Esophagus muscularis mucosa (tissue), 4 donors: Measurements from ENCODE around the gene ETF1.
A peak's percentile ranks its signal among the peaks of the same experiment; 100 is the strongest.

ENCODE experiments used
- EP300 ChIP-seq: sonication (generic); formaldehyde crosslinking; IDR thresholded peaks from one replicate; pipeline ENCODE4 v1.6.1; 2017; ENCODE audit warnings: antibody characterized with exemption
- POLR2AphosphoS5 ChIP-seq, 2 donors: sonication (generic); formaldehyde crosslinking; IDR thresholded peaks; one replicate each; pipeline ENCODE4 v1.6.1; 2017; ENCODE audit warnings: antibody characterized with exemption in 2 of 2
- TF ChIP-seq, protein P1 (sequence below), 3 experiments: fragments of 200-600 bp in 2 of 3; fragments of 450-650 bp in 1 of 3; sonication (generic) in 2 of 3; IDR thresholded peaks; one replicate each; pipeline ENCODE4 v1.5.1; 2017 to 2019; ENCODE audit warnings: antibody characterized with exemption in 3 of 3, mild to moderate bottlenecking in 2 of 3, moderate library complexity in 1 of 3

DNA sequence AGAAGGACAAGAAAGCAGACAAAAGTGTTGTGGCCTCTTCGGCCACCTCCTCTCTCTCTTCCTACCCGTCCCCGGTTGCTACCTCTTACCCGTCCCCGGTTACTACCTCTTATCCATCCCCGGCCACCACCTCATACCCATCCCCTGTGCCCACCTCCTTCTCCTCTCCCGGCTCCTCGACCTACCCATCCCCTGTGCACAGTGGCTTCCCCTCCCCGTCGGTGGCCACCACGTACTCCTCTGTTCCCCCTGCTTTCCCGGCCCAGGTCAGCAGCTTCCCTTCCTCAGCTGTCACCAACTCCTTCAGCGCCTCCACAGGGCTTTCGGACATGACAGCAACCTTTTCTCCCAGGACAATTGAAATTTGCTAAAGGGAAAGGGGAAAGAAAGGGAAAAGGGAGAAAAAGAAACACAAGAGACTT, 75.3 kb downstream of the ETF1 start:
- TF ChIP-seq POLR2AphosphoS5 (IDR thresholded peaks at IDR 0.05): peak in 1 of 2 donors; percentile 76
- TF ChIP-seq, protein P1, sequence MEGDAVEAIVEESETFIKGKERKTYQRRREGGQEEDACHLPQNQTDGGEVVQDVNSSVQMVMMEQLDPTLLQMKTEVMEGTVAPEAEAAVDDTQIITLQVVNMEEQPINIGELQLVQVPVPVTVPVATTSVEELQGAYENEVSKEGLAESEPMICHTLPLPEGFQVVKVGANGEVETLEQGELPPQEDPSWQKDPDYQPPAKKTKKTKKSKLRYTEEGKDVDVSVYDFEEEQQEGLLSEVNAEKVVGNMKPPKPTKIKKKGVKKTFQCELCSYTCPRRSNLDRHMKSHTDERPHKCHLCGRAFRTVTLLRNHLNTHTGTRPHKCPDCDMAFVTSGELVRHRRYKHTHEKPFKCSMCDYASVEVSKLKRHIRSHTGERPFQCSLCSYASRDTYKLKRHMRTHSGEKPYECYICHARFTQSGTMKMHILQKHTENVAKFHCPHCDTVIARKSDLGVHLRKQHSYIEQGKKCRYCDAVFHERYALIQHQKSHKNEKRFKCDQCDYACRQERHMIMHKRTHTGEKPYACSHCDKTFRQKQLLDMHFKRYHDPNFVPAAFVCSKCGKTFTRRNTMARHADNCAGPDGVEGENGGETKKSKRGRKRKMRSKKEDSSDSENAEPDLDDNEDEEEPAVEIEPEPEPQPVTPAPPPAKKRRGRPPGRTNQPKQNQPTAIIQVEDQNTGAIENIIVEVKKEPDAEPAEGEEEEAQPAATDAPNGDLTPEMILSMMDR (IDR thresholded peaks at IDR 0.05): no peak
- TF ChIP-seq EP300: no peak
